K562 (cell line): ENCODE data around the gene AKAP7. TPM values are rescaled to one million over a fixed set of nuclear protein-coding genes. Genes with fewer than 3 reads are reported as not detected.

Experiments used
- polyA plus RNA-seq, 8 experiments: library from polyadenylated mRNA; depleted of rRNA in 4 of 8; stranded (reverse) in 5 of 8; unstranded in 3 of 8; fragments of >200 nt; fragmentation: Nextera tagmentation in 2 of 8; fragmentation: Illumina TruSeq in 1 of 8; extraction: Ambion mirVana in 2 of 8; extraction: Trizol in 1 of 8; gene quantifications; 2 replicates each; pipeline versions ENCODE4 v1.2.1 to v1.2.3, GENCODE V29; 2011 to 2014; ENCODE audit warnings: inconsistent platforms in 1 of 8, missing spikeins in 1 of 8
- total RNA-seq, 7 experiments: library from RNA; depleted of rRNA in 6 of 7; stranded (reverse); fragments of >200 nt in 6 of 7; fragmentation: Illumina TruSeq in 2 of 7; extraction: Trizol in 2 of 7; gene quantifications; 2 replicates each; pipeline versions ENCODE4 v1.2.1 to v1.2.3, GENCODE V29; 2011 to 2021; ENCODE audit warnings: low replicate concordance in 1 of 7
- TF ChIP-seq, protein P1 (sequence below): fragments of 200-600 bp; sonication (generic); IDR thresholded peaks from one replicate; pipeline ENCODE4 v1.6.1; 2012; ENCODE audit warnings: mild to moderate bottlenecking, low read depth, low read length, inconsistent platforms

Gene AKAP7
- total and polyA plus RNA-seq, 9 of the 15 experiments (the other 6 are each of a cell fraction or from before 2014, with no cell fraction given) = 0.82 to 2.6 (median 1.6) TPM

DNA sequence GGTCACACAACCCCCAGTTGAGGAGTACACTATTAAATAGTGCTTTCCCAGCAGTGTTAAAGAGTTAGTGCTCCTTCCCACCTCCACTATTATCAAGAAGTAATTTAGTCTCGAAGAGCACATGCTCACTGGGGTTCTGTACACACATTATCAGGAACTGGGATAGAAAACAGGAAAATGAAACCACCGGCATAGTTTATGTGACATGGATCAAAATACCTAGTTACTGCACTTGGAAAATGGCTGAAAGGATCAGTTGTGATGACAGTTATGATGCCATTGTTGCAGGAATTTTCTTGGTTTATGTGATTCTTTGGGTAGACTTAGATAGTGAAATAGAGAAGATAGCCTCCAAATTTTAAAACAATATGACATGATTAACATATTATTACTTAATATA, 152.9 kb downstream of the AKAP7 start (continued):
- TF ChIP-seq, protein P1, sequence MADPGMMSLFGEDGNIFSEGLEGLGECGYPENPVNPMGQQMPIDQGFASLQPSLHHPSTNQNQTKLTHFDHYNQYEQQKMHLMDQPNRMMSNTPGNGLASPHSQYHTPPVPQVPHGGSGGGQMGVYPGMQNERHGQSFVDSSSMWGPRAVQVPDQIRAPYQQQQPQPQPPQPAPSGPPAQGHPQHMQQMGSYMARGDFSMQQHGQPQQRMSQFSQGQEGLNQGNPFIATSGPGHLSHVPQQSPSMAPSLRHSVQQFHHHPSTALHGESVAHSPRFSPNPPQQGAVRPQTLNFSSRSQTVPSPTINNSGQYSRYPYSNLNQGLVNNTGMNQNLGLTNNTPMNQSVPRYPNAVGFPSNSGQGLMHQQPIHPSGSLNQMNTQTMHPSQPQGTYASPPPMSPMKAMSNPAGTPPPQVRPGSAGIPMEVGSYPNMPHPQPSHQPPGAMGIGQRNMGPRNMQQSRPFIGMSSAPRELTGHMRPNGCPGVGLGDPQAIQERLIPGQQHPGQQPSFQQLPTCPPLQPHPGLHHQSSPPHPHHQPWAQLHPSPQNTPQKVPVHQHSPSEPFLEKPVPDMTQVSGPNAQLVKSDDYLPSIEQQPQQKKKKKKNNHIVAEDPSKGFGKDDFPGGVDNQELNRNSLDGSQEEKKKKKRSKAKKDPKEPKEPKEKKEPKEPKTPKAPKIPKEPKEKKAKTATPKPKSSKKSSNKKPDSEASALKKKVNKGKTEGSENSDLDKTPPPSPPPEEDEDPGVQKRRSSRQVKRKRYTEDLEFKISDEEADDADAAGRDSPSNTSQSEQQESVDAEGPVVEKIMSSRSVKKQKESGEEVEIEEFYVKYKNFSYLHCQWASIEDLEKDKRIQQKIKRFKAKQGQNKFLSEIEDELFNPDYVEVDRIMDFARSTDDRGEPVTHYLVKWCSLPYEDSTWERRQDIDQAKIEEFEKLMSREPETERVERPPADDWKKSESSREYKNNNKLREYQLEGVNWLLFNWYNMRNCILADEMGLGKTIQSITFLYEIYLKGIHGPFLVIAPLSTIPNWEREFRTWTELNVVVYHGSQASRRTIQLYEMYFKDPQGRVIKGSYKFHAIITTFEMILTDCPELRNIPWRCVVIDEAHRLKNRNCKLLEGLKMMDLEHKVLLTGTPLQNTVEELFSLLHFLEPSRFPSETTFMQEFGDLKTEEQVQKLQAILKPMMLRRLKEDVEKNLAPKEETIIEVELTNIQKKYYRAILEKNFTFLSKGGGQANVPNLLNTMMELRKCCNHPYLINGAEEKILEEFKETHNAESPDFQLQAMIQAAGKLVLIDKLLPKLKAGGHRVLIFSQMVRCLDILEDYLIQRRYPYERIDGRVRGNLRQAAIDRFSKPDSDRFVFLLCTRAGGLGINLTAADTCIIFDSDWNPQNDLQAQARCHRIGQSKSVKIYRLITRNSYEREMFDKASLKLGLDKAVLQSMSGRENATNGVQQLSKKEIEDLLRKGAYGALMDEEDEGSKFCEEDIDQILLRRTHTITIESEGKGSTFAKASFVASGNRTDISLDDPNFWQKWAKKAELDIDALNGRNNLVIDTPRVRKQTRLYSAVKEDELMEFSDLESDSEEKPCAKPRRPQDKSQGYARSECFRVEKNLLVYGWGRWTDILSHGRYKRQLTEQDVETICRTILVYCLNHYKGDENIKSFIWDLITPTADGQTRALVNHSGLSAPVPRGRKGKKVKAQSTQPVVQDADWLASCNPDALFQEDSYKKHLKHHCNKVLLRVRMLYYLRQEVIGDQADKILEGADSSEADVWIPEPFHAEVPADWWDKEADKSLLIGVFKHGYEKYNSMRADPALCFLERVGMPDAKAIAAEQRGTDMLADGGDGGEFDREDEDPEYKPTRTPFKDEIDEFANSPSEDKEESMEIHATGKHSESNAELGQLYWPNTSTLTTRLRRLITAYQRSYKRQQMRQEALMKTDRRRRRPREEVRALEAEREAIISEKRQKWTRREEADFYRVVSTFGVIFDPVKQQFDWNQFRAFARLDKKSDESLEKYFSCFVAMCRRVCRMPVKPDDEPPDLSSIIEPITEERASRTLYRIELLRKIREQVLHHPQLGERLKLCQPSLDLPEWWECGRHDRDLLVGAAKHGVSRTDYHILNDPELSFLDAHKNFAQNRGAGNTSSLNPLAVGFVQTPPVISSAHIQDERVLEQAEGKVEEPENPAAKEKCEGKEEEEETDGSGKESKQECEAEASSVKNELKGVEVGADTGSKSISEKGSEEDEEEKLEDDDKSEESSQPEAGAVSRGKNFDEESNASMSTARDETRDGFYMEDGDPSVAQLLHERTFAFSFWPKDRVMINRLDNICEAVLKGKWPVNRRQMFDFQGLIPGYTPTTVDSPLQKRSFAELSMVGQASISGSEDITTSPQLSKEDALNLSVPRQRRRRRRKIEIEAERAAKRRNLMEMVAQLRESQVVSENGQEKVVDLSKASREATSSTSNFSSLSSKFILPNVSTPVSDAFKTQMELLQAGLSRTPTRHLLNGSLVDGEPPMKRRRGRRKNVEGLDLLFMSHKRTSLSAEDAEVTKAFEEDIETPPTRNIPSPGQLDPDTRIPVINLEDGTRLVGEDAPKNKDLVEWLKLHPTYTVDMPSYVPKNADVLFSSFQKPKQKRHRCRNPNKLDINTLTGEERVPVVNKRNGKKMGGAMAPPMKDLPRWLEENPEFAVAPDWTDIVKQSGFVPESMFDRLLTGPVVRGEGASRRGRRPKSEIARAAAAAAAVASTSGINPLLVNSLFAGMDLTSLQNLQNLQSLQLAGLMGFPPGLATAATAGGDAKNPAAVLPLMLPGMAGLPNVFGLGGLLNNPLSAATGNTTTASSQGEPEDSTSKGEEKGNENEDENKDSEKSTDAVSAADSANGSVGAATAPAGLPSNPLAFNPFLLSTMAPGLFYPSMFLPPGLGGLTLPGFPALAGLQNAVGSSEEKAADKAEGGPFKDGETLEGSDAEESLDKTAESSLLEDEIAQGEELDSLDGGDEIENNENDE = no peak
